Fibroblast of lung (primary cell): ENCODE results near the gene RPS24.

ENCODE experiments used
- CTCF ChIP-seq, 2 donors: IDR thresholded peaks in 1 of 2; conservative IDR thresholded peaks in 1 of 2; 1 replicate in 1 of 2; 2 replicates in 1 of 2; pipeline ENCODE4 v1.5.1; 2011 to 2012; ENCODE audit warnings: low read length in 2 of 2, control low read depth in 1 of 2, inconsistent platforms in 1 of 2, low read depth in 1 of 2, mild to moderate bottlenecking in 1 of 2
- EZH2 ChIP-seq: IDR thresholded peaks from 2 replicates; pipeline ENCODE4 v1.5.1; 2012; ENCODE audit warnings: low read length, control low read depth, mild to moderate bottlenecking; ENCODE audit errors: missing control alignments

GRCh38 chr10:78029269-78030226, 4.1 kb upstream of the RPS24 start, which contains the start of gene POLR3A:
- TF ChIP-seq CTCF (conservative IDR thresholded peaks at IDR 0.05 in 1 of 2, IDR thresholded peaks at IDR 0.05 in 1 of 2; ENCODE audit: low read depth in 1 of 2, low read length in 2 of 2) (peak; percentile 45 to 67), EZH2 (no peak)
